IMR-90 (cell line): ENCODE measurements around the gene GH1.
"Not testable (repeated sequence)": the region's sequence is repeated elsewhere in the genome, so short reads cannot be mapped to it uniquely, and the experiment has no call there.

ENCODE experiments used
- BHLHE40 ChIP-seq: fragments of 150-350 bp; IDR thresholded peaks from 2 replicates; pipeline ENCODE4 v1.6.1; 2016; ENCODE audit warnings: mild to moderate bottlenecking, low read depth, low read length
- CEBPB ChIP-seq: IDR thresholded peaks from 2 replicates; pipeline ENCODE4 v1.6.1; 2012; ENCODE audit warnings: low read depth, low read length, improper control_type of control experiment
- CHD1 ChIP-seq: IDR thresholded peaks from 2 replicates; pipeline ENCODE4 v1.6.1; 2012; ENCODE audit warnings: low read depth, low read length, improper control_type of control experiment
- MAFK ChIP-seq: IDR thresholded peaks from 2 replicates; pipeline ENCODE4 v1.6.1; 2012; ENCODE audit warnings: low read depth, low read length, improper control_type of control experiment
- MAZ ChIP-seq: IDR thresholded peaks from 2 replicates; pipeline ENCODE4 v1.6.1; 2012; ENCODE audit warnings: low read depth, mild to moderate bottlenecking, low read length, improper control_type of control experiment, moderate library complexity, borderline replicate concordance
- MXI1 ChIP-seq: IDR thresholded peaks from 2 replicates; pipeline ENCODE4 v1.6.1; 2012; ENCODE audit warnings: low read depth, mild to moderate bottlenecking, low read length, moderate library complexity, borderline replicate concordance
- NFE2L2 ChIP-seq: fragments of 150-350 bp; IDR thresholded peaks from 2 replicates; pipeline ENCODE4 v1.6.1; 2016; ENCODE audit warnings: low read depth, mild to moderate bottlenecking, low read length
- POLR2A ChIP-seq: IDR thresholded peaks from 2 replicates; pipeline ENCODE4 v1.6.1; 2012; ENCODE audit warnings: mild to moderate bottlenecking, low read depth, low read length
- RAD21 ChIP-seq: IDR thresholded peaks from 2 replicates; pipeline ENCODE4 v1.6.1; 2012; ENCODE audit warnings: low read length, improper control_type of control experiment
- RCOR1 ChIP-seq: IDR thresholded peaks from 2 replicates; pipeline ENCODE4 v1.6.1; 2012; ENCODE audit warnings: mild to moderate bottlenecking, low read length, improper control_type of control experiment; ENCODE audit not compliant: insufficient replicate concordance
- RFX5 ChIP-seq: IDR thresholded peaks from 2 replicates; pipeline ENCODE4 v1.8.0; 2012; ENCODE audit warnings: low read depth, mild to moderate bottlenecking, low read length, moderate library complexity
- SMC3 ChIP-seq: fragments of 150-350 bp; IDR thresholded peaks from 2 replicates; pipeline ENCODE4 v1.6.1; 2016; ENCODE audit warnings: low read depth, mild to moderate bottlenecking, antibody characterized with exemption, low read length, moderate library complexity
- TF ChIP-seq, protein P1 (sequence below): conservative IDR thresholded peaks from 2 replicates; pipeline ENCODE4 v1.5.1; 2012; ENCODE audit warnings: mild to moderate bottlenecking, low read depth, low read length, improper control_type of control experiment
- TF ChIP-seq, protein P2 (sequence below): fragments of 150-350 bp; IDR thresholded peaks from 2 replicates; pipeline ENCODE4 v1.6.1; 2017; ENCODE audit warnings: mild to moderate bottlenecking, antibody characterized with exemption, low read length, low read depth

DNA sequence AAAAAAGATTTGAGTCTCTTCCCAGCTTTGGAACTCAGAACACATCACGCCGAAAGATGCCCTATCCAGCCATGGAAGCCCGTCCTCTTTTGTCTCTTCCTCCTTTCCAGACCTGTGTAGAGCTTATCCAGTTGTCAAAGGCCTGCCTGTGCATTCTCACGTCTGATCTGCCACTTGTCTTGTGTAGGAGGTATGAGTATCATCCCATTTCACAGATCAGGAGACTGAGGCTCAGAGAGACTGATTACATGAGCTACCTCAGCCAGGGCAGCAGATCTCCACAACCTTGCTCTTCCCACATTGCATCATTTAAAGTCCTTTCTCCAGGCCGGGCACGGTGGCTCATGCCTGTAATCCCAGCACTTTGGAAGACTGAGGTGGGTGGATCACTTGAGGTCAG lies 43.9 kb downstream of the GH1 start:
- TF ChIP-seq, protein P1, sequence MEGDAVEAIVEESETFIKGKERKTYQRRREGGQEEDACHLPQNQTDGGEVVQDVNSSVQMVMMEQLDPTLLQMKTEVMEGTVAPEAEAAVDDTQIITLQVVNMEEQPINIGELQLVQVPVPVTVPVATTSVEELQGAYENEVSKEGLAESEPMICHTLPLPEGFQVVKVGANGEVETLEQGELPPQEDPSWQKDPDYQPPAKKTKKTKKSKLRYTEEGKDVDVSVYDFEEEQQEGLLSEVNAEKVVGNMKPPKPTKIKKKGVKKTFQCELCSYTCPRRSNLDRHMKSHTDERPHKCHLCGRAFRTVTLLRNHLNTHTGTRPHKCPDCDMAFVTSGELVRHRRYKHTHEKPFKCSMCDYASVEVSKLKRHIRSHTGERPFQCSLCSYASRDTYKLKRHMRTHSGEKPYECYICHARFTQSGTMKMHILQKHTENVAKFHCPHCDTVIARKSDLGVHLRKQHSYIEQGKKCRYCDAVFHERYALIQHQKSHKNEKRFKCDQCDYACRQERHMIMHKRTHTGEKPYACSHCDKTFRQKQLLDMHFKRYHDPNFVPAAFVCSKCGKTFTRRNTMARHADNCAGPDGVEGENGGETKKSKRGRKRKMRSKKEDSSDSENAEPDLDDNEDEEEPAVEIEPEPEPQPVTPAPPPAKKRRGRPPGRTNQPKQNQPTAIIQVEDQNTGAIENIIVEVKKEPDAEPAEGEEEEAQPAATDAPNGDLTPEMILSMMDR: not testable (repeated sequence)
- not testable (repeated sequence) for TF ChIP-seq POLR2A, RFX5, MAFK, MXI1, CEBPB, SMC3, BHLHE40, MAZ, RCOR1, CHD1, RAD21, NFE2L2
- TF ChIP-seq, protein P2, sequence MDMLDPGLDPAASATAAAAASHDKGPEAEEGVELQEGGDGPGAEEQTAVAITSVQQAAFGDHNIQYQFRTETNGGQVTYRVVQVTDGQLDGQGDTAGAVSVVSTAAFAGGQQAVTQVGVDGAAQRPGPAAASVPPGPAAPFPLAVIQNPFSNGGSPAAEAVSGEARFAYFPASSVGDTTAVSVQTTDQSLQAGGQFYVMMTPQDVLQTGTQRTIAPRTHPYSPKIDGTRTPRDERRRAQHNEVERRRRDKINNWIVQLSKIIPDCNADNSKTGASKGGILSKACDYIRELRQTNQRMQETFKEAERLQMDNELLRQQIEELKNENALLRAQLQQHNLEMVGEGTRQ: not testable (repeated sequence)
